Activated gamma-delta T cell (primary cell): ENCODE results near the gene C1orf21.

Experiments
- DNase-seq: peaks from one replicate; lab custom pipeline; 2025; lab: John Stamatoyannopoulos, UW

The C1orf21 gene

GRCh38 chr1:184416481-184416880, 29.7 kb downstream of the C1orf21 start:
- DNase-seq: no peak

- no peak for DNase-seq
These were observed 30.1 kb downstream of the C1orf21 start for GRCh38 chr1:184416946-184417345.

GRCh38 chr1:184417916-184418315, 31.1 kb downstream of the C1orf21 start:
- DNase-seq: no peak

GRCh38 chr1:184418652-184419349, 32.0 kb downstream of the C1orf21 start:
- DNase-seq: no peak

GRCh38 chr1:184419350-184420161, 32.7 kb downstream of the C1orf21 start:
- DNase-seq: no peak

- no peak for DNase-seq
These were observed 35.8 kb downstream of the C1orf21 start for GRCh38 chr1:184422490-184423233.

GRCh38 chr1:184423649-184424048, 36.8 kb downstream of the C1orf21 start:
- no peak for DNase-seq

- no peak for DNase-seq
These were observed 37.3 kb downstream of the C1orf21 start for GRCh38 chr1:184424157-184424556.

- no peak for DNase-seq
These were observed 38.1 kb downstream of the C1orf21 start for GRCh38 chr1:184424945-184425344.

- DNase-seq: no peak
These were observed 38.8 kb downstream of the C1orf21 start for GRCh38 chr1:184425449-184426277.

- no peak for DNase-seq
These were observed 39.4 kb downstream of the C1orf21 start for GRCh38 chr1:184426278-184426674.

- no peak for DNase-seq
These were observed 40.9 kb downstream of the C1orf21 start for GRCh38 chr1:184427722-184428121.

- DNase-seq: no peak
These were observed 41.8 kb downstream of the C1orf21 start for GRCh38 chr1:184428604-184429003.

- no peak for DNase-seq
These were observed 42.5 kb downstream of the C1orf21 start for GRCh38 chr1:184429335-184429734.

- no peak for DNase-seq
These were observed 47.2 kb downstream of the C1orf21 start for GRCh38 chr1:184433956-184434502.

- no peak for DNase-seq
These were observed 50.5 kb downstream of the C1orf21 start for GRCh38 chr1:184437291-184437690.

GRCh38 chr1:184438363-184438762, 51.5 kb downstream of the C1orf21 start:
- no peak for DNase-seq

- DNase-seq: no peak
These were observed 55.4 kb downstream of the C1orf21 start for GRCh38 chr1:184442260-184442659.

- no peak for DNase-seq
These were observed 56.4 kb downstream of the C1orf21 start for GRCh38 chr1:184443201-184443600.

- DNase-seq: no peak
These were observed 56.8 kb downstream of the C1orf21 start for GRCh38 chr1:184443624-184444023.

GRCh38 chr1:184445997-184446396, 59.2 kb downstream of the C1orf21 start:
- no peak for DNase-seq
